ENCODE data around the gene TIGAR.

Gene TIGAR

DNA sequence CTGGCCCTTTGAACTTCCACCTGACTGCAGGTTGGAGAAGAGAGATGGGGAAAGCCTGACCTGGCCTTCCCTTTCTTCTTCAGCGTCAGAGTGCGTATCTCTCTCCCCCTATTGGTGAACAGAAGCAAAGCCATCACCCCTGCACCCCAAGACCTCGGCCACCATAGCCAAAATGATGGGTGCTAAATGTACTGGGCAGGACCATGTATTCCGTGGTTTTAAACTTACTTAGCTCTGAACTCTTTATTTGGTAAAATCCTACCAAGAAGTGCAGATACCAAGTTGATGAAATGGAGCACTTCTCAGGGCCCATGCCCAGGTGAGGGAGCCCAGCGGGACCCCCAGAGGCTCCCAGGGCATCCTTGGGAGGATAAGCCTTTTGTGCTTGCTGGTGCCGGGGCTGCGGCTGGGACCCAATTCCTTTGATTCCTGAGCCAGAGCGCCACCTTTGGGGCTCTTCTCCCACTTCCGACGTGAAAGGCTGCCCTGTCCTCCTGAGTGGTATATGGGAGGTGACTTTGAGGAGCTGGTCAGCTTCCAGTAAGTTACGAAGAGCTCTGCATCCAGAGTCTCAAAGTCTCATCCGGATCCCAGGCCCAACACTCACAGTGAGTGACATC is 38.0 kb upstream of the TIGAR start:
- no peak for DNase-seq

DNA sequence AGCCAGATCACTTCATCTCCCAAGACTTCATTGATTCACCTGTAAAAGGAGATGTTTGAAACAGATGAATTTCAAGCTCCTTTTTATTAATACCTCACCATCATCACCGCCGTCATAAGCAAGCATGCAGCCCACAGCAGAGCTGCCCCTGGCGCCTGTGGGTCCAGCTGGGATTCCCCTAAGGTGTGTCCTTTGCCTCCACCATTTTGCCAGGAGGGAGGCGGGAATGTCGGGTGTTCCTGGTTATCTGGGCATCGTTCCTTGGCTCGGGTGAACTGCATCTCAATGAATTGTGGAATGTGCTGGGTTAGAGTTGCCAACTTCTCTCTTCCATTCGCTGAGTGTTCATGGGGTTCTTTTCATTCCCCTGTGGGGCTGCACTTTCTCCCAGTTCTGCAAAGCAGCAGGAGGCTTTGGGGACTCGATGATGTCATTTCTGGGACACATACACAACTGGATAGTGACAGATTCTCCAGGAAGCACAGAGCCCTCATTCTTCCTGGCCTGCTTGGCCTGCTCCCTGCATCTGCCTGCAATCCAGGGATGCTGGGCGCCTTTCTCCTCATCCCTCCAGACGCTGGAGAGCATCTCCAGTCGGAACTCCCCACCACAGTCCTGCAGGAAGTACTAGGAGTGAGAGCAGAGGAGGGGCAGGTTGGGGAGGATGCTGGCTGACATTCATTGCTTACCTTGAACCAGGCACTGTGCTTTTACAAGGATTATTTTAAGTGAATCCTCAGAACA is 37.3 kb upstream of the TIGAR start:
- no peak for DNase-seq

DNA sequence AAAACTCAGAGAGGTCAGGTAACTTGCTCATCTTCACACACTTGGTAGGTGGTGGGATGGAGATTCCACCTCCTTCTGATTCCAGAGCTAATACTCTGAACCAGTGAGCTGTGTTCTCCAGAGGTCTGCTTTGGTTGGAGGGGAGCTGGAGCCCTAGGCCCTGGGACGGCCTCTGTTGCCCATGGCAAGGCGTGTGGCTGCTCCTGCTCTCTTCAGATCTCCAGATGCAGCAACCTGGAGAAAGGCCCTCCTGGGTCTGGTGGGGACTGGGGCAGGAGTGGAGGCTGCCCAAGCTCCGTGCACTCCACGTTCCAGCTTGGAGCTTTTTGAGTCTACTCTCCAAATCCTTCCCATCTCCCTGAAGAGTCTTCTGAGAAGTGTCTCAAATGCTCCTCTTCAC is 36.7 kb upstream of the TIGAR start:
- no peak for DNase-seq

DNA sequence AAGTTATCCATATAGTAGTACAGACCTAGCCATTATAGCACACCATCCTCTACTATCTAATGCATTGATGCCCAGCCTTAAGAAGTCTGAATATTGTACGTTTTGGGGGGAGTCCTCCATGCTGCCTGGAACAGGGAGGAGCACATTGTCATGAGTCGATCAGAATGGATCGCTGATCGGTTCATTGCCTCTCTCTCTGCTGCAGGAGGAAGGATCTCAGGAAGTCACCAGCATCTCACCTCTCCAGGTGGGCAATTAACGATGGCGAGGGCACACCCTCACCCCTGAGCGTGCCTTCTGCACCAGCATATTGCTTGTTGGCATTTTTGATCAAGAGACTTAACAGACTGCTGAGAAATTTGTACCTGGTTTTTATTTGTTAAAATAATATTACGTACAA is 35.9 kb upstream of the TIGAR start:
- DNase-seq = no peak

DNA sequence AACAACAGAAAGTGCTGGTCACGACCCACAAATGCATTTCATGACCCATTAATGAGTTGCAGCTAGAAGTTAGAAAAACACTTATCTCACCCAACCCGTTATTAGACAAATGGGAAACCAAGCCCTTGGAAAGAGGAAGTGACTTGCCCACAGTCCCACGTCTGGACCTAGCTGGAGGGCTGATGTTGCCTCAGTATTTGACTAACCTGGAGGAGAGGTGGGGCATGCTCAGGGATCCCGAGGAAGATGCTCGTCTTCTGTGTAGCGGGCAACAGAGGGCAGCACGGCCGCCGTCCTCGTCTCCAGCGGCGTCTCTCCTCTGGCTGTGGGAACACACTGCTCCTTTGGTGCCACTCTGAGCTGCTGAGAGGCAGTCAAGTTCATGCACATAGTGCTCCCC is 34.8 kb upstream of the TIGAR start:
- no peak for DNase-seq

DNA sequence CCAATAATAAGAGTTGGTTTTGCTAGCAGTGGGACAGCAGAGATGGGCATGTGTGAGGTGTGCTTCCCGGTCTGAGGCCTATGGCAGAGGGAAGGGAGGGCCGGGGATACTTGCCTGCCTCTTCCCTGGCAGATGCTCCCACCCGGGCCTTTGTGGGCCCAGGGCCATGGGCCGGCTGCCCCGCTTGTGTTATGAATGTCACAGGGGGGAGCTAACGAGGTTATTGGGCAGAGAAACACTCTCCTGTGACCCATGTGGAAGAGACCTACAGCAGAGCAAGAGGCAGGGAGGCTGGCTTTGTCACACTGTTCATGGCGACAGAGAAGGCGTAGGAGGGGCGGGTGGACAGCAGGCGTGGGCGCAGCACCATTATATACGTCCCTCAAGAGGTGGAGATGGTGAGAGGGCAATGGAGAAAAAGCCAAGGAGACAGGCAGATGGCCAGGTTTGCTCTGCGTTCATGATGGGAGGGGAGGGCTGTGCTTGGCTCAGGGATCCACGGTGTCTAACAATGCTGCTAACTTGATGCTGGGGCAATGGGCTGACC is 34.2 kb upstream of the TIGAR start:
- no peak for DNase-seq

DNA sequence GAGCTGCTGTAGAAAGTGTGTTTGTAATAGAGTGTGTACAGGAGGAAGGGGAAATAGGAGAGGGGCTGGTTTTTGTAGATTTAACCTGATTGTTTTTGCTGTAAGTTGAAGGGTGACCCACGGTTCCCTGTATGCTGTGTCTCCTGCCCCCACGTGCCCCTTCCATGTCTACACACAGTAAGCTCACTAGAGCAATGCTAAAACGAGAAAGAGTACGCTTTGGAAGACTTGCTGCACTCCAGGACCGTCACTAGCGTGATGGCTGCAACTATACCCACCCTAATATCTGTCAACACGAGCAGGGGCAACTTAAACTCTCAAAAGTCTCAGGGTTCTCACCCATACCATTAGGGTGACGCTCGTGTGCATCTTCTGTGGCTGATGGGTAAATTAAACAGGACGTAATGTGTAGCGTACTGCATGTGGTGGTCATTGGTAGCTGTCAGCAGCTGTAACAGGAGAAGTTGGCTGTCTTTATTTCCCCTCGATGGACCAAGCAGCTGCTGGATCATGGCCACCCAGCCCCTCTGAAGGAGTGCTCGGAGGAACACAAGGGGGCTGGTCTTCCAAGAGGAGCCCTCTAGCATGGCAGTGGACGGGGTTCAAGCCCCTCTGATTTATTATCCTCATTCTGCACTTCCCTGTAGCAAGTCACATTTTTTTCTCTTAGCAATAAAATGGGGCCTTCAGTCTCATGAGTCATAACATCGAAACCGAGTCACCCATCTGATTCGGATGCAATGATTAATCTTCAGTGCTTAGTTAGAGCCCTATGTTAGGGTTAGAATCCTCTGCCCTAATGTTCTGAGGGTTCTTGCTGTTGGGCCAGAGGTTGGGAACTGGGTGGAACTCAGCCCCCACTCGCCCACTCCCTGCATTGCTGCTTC is 33.4 kb upstream of the TIGAR start:
- no peak for DNase-seq

DNA sequence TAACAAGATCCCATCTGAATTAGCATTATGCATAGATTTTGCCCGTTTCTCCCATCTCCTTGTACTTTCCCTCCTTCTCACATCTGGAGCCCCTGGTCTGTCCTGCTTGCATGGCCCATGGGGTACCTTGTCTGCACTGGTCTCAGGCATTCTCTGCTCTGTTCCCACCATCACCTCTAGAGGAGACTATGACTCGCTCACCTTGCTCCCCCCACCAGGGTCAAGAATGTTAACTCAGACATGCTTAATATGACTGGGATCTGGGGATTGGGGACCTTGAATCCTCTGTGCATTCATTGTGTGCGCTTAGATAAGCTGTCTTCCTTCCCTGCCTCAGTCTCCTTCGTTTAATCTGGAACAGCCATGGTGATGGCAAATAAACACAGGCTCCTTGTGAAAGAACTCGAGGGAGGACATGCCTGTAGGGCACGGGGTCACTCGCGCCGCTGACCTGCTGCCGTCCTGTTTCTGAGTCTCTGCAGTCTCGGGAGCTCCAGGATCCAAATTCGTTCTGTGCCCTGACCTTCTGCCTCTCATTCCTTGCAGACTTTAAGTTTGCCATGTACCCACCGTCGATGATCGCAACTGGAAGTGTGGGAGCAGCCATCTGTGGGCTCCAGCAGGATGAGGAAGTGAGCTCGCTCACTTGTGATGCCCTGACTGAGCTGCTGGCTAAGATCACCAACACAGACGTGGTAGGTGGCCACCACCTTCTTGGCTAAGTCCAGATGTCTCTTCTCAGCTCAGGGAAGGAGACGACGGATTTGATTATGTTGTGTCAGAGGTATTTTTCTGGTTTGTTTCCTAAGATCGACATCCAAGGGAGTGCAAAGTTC is 32.5 kb upstream of the TIGAR start:
- DNase-seq = no peak

DNA sequence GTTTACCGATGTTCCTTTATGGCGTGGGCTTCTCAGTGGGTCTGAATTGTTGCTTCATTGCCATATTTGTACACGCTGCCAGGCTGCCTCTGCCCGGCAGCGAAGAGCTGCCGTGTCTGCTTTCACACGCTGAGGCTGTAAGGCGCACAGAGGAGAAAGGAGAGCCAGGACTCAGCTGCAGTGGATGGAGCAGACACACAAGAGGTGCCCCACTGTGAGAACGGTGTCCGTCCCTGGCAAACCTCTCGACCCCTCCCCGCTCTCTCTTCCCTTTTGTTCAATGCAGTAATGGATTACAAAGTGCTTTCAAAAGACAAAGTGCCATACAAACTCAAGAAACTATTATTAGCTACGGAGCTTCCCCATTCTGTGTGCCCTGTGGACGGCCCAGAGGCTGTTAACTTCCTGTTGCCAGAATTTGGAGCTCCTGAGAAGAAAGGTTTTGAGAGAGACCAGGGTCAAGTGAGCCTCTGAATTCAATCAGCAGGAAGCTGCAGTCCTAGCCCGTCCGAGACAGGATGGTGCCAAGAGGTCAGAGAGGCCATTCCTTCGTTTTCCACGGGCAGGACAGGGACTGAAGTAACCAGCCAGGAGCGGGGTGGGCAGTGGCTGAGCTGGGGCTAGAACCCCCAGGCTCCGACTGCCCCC is 31.7 kb upstream of the TIGAR start:
- DNase-seq = no peak

DNA sequence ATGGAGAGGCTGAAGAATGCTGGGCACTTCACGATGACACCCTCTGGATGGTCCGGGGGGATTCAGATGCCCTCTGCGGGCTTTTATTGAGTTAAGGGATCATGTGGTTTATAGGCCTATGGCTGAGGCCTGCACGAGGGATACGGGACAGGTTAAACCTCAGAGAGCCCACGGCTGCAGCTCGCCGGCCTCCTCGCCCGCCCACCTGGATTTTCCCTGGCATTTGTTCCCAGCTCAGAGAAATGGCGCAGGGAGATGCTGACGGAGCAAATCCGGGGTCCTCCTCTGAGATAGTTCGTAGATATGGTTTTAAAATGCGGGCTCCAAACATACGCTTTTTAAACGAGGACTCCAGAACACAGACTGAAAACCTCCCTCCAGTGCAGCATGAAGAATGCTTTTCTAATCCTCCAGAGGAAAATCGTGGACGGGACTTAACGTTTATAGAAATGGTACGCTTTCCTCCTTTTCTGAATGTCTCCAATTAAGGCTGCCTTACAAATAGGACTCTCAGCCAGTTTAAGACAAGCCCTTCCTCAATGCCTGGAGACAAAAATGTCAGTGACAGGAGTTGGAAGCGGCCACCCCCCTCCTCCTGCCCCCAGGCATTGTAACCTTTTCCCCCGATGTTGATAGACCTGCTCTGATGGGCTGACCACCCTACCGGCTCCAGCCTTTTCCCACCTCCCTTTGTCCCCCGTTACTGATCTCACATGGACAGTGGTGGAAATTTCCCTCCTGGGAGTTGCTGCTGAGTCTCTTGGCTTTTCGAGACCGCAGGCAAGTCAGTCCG is 30.8 kb upstream of the TIGAR start:
- DNase-seq = no peak

DNA sequence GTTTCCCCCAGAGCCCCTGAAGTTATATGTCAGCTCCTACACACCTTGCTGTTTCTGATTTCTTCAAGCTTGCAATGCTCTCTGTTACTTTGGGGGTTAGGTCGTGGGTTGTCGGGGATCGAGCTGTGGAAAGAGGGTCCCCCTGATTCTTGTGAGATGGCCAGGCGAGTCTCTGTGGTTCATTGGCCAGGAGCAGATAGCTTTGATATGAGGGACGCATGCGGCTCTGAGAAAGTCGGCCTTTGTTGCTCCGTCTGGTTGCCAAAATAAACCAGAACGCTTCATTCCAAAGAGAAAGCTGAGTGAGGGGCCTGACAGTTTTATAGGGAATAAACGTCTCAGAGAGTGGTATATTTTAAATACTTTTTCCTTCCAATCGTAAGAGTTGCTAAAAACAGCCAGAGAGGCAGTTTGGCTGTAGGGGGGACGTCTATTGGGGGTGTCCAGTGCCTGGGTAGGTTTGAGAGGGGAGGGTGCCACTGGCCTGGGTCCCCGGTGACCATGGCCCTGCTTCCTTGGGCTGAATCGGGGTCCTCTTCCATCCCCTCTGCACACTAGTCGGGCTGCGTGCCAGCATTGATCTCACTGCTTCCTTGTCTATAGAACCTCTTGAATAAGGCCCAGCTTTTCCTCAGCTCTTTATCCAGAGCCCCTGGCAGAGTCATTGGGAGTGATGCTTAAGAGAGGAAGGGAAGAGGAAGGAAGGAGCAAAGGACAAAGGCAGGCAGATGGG is 28.5 kb upstream of the TIGAR start:
- no peak for DNase-seq

DNA sequence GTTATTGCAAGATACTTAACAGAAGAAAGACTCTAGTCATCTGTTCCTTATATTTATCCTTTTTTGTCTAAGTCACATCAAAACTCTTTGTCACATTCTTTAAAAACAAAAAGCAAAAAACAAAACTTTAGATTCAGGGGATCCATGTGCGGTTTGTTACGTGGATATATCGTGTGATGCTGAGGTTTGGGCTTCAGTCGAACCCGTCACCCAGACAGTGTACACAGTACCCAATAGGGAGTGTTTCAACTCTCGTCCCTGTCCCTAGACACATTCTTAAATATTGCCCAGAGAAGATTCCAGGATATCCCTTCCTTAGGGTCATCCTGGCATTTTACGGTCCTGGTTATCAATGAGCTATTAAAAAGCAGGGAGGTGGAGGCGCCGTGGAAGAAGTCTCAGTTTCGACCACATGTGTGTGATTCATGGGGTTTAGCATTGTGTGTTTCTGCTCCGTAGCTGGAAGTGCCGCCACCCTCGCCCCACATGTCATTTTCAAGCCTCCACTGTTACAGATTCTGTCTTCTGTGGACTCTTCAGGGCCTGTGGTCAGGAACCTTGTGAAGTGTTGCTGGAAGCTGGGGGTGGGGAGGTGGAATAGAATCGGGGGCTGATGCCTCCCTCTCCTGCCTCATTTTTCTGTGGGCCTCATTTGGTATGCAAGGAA is 27.6 kb upstream of the TIGAR start:
- no peak for DNase-seq

DNA sequence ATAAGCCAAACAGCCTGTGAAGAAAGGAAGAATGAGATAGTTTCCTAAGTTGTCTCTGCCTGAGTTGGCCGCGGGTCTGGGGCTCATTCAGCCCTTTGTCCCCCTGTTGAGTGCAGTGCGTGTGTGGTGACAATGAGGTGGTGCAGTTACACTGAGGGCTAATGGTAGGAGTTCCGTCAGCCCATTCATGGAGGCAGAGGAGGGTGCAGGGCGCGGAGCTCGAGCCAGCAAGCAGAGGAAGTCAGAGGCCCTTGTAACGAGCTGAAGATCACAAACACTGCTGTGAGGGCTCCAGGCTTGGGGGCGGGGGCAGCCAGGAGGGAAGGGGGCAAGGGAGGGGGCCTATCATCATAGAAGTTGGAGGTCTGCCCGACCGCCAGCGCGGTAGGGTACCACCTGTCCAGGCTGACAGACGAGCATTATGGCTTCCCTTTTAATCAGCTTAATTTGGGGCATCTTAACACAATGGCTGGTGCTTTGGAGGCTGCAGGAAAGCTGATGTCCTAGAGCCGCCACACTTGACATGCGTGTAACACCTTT is 27.0 kb upstream of the TIGAR start:
- no peak for DNase-seq

DNA sequence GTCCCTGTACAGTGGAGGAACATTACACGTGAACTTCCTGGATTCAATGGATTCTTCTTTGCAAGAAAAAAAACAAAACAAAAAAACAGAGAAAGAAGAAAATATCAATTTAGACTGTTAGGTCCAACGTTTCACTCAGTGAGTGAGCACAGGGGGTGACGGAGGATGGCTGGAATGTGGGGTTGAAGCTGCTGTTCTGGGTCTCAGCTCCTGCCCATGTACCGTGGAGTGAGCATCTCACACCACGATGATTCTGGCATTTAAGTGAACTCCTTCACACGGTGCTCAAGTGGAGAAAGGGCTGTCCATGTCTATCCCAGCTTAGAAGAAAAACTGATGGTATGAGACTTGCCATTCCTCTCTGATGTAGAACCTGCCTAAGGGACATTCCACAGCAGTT is 24.3 kb upstream of the TIGAR start:
- DNase-seq = no peak

DNA sequence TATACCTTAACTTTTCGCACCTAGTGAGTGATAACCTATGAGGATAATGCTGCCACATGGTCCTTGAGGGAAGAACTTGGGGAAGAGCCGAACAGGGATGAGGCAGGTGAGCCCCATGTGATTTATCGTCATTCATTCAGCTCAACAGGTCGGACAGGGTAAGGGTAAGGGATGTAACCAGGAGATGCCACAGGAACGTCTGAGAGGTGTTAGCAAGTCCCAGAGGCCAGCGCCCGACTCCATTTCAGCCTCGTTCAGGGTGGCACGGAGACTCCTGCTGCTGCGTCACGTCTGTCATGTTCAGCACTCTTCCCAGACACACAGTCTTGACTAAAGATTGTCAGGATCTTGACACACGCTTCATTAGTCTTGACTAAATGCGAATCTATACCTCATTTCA is 23.4 kb upstream of the TIGAR start:
- DNase-seq = no peak

DNA sequence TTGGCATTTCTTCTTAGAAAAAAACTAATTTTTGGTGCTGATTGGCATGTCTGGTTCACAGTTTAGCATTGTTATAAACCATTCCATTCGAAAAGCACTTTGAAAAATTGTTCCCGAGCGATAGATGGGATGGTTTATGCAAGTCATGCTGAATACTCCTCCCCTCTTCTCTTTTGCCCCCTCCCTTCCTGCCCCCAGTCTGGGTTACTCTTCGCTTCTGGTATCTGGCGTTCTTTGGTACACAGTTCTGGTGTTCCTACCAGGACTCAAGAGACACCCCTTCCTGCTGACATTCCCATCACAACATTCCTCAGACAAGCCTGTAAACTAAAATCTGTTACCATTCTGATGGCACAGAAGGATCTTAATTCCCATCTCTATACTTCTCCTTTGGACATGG is 20.1 kb upstream of the TIGAR start:
- DNase-seq = no peak

DNA sequence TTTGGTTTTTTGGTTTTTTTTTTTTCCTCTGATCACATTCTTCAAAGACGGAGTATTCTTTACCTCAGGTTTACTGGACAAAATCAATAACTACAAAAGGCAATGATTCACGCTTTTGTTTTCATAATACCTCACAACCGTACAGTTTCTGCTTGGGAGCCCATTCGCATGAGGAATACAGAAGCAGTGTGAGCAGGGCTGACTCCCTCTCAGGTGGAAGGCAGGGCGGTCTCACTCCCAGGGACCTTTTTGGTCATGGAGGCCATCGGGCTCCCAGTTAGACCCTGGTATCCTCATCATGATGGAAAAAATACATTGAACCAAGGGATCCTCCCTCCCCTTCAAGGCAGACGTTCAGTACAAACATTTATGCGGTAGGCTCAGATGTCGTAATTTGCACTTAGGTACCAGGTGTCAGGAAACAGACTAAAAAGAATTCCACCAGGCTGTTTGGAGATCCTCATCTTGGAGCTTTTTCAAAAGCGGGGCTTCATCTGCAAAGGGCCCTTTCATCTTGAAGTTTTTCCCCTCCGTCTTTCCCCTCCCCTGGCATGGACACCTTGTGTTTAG is 19.0 kb upstream of the TIGAR start:
- DNase-seq = no peak

DNA sequence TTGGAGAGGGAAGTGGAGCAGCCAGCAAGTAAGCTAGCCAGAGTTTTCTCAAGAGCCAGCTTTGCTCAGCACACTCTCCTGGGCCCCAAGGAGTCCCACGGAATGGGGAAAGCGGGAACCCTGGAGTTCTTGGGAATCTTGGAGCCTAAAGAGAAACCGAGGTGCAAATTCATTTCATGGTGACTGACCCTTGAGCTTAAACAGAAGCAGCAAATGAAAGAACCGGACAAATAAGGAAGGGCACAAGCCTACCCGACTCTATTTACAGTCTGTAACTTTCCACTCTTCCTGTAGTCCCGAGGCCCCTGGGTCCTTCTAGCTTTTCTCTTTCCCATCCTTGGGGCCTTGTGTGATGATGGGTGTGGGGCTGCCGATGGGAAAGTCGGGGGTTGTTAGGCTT is 18.1 kb upstream of the TIGAR start:
- DNase-seq = no peak

DNA sequence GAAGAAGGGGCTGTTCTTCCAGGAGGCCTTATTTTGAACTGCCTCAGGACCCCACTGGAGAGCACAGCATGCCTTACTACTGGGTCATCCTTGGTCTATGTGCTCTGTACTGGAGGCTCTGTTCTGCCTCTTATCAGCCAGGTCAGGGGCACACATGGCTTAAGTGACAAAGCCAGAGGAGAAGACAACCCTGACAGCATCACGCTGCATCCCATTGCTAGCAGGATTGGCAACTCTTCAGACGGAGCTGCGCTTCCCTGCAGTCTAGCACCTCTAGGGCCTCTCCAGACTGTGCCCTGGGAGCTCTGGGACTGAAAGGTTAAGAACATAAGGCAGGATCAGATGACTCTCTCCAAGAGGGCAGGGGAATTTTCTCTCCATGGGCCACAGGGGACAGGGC is 17.3 kb upstream of the TIGAR start:
- no peak for DNase-seq

Data from activated naive CD4-positive, alpha-beta T cell (primary cell).